GM12865 (cell line): Measurements from ENCODE around the gene ADAT3.

Experiments
- DNase-seq: peaks from one replicate; pipeline ENCODE4 v3.0.0; 2010; ENCODE audit warnings: low read depth
- H3K4me3 ChIP-seq: 2 replicates; pipeline ENCODE4 v1.5.1; 2011; ENCODE audit warnings: mild to moderate bottlenecking, low read depth, low read length, control low read depth
- CTCF ChIP-seq: IDR thresholded peaks from 2 replicates; pipeline ENCODE4 v1.5.1; 2011; ENCODE audit warnings: low read length, control low read depth, low read depth, inconsistent platforms; ENCODE audit not compliant: insufficient read depth; ENCODE audit errors: missing control alignments

The ADAT3 gene

DNA sequence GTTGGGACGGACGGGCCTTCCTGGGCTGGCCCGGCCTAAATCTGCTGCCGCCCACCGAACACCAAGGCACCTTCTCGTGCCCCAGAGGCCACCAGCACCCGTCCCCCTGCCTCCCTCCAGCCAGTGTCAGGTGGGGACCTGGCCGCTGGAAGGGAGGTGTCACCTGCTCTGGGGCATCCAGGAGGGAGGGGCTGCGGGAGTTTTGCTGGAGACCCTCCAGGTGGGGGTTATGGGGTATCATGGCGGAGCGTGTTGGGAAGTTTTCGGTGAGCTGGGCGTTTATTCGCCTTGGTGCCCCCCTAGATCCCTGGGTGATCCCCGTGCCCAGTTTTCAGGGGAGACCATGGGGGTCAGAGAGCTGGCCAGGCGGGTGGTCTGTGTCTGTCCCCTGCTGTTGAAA, 45.4 kb downstream of the ADAT3 start:
- no peak overlapping the region for H3K4me3 ChIP-seq
- no peak for TF ChIP-seq CTCF
- no peak for DNase-seq

DNA sequence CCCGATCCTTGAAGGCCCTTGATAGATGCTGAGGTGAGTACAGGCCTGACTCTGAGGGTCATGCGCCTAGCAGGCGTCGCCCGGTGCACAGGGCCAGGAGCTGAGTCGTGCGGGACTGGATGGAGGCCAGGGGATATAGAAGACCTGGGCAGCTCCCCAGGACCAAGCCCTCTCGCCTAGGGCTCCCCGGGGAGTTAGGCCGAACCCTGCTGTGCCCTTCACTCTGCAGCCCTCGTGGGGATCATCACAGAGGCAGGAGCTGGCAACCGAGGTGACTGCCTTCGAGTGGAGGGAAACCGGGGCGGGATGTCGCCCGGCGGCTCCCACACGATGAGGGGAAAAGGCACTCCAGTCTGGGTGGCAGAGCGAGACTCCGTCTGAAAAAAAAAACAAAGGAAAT, 47.4 kb downstream of the ADAT3 start:
- TF ChIP-seq CTCF = no peak
- no peak for DNase-seq
- no peak overlapping the region for H3K4me3 ChIP-seq

GRCh38 chr19:1953037-1953436, 47.8 kb downstream of the ADAT3 start:
- no peak for DNase-seq
- H3K4me3 ChIP-seq = no peak overlapping the region
- no peak for TF ChIP-seq CTCF

DNA sequence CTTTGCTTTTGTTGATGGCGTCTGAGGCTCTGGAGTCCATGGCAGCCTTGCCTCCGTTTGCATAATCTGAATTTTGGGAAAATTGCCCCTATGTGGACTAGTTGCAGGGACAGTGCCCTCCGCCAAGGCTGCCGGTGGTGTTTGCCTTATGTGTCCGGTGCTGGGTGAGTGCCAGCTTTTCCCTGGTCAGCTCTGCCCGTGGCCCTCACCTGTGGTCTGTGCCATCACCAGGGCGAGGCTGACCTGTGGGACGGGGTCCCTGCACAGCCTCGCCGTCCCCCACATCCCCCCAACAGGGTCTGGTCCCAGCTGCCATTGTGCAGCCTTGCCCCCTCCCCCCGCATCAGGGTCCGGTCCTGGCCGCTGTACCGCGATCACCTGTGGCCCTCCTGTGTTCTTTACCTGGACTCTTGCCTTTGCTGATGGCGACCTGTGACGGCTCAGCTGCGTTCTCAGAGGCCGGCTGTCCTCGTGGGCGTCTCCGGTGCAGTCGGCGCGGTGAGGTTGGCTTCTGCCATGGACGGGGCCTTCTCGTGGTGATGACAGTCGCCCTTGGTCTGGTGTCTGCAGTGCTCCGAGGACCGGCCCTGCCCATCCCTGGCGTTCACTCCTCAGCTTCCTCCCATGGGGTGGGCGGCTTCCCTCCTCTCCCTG, 48.4 kb downstream of the ADAT3 start:
- no peak for DNase-seq
- H3K4me3 ChIP-seq = no peak overlapping the region
- TF ChIP-seq CTCF = no peak

- H3K4me3 ChIP-seq = no peak overlapping the region
- no peak for TF ChIP-seq CTCF
- DNase-seq = no peak
These were observed 49.3 kb downstream of the ADAT3 start for GRCh38 chr19:1954532-1954933.

- TF ChIP-seq CTCF = no peak
- H3K4me3 ChIP-seq = no peak overlapping the region
- no peak for DNase-seq
These were observed 50.2 kb downstream of the ADAT3 start for GRCh38 chr19:1955171-1956121.
